Measurements from ENCODE around the gene LRRC32.

GRCh38 chr11:76695771-76696170, 25.2 kb upstream of the LRRC32 start:
- TF ChIP-seq CTCF (IDR thresholded peaks at IDR 0.05) (no peak), POLR2A (IDR thresholded peaks at IDR 0.05) (no peak)
